SU-DHL-6 (cell line): ENCODE measurements around the gene ULBP2.

Experiments
- H2AFZ ChIP-seq: fragments of 200-600 bp; sonication (generic); 2 replicates; pipeline ENCODE4 v1.6.1; 2014; ENCODE audit warnings: low read depth, mild to moderate bottlenecking, moderate library complexity, mixed read lengths, antibody characterized with exemption, low read length; ENCODE audit not compliant: severe bottlenecking
- H3F3A ChIP-seq: fragments of 200-600 bp; shearing (Covaris generic); 2 replicates; pipeline ENCODE4 v1.6.0; 2016; ENCODE audit warnings: antibody characterized with exemption, mild to moderate bottlenecking; ENCODE audit not compliant: insufficient read depth
- H3K27ac ChIP-seq: fragments of 200-600 bp; sonication (generic); 2 replicates; pipeline ENCODE4 v1.5.1; 2016; ENCODE audit warnings: low read depth, mild to moderate bottlenecking, low read length, moderate library complexity, mixed read lengths
- H3K27me3 ChIP-seq: fragments of 200-600 bp; sonication (generic), shearing (Covaris generic); 2 replicates; pipeline ENCODE4 v1.6.0; 2014; ENCODE audit warnings: mild to moderate bottlenecking, low read length
- H3K36me3 ChIP-seq: fragments of 200-600 bp; sonication (generic); 2 replicates; pipeline ENCODE4 v1.6.1; 2014; ENCODE audit warnings: mild to moderate bottlenecking, low read length, mixed read lengths
- H3K4me2 ChIP-seq: fragments of 300-600, 200-600 bp; shearing (Covaris generic), sonication (generic); 2 replicates; pipeline ENCODE4 v1.6.0; 2014; ENCODE audit warnings: low read length, low read depth, mild to moderate bottlenecking; ENCODE audit not compliant: poor library complexity, severe bottlenecking
- H3K4me3 ChIP-seq: fragments of 200-600 bp; sonication (generic); 2 replicates; pipeline ENCODE4 v1.5.1; 2014; ENCODE audit warnings: antibody characterized with exemption, low read length, mild to moderate bottlenecking, mixed read lengths; ENCODE audit not compliant: insufficient read depth, poor library complexity, severe bottlenecking
- H3K79me2 ChIP-seq: fragments of 200-600 bp; sonication (generic); 2 replicates; pipeline ENCODE4 v1.6.1; 2014; ENCODE audit warnings: mild to moderate bottlenecking, low read length, moderate library complexity; ENCODE audit not compliant: insufficient read depth
- H3K9ac ChIP-seq: fragments of 200-600 bp; sonication (generic); 2 replicates; pipeline ENCODE4 v1.7.0; 2014; ENCODE audit warnings: mild to moderate bottlenecking, low read length
- H3K9me2 ChIP-seq: fragments of 200-600 bp; sonication (generic); replicated peaks from 2 replicates; pipeline ENCODE4 v1.6.1; 2014; ENCODE audit warnings: low read length; ENCODE audit not compliant: insufficient read depth
- H3K9me3 ChIP-seq: fragments of 200-600 bp; sonication (generic); 2 replicates; pipeline ENCODE4 v1.6.1; 2014; ENCODE audit warnings: low read length, mixed read lengths; ENCODE audit not compliant: insufficient read depth
- H4K20me1 ChIP-seq: fragments of 200-600 bp; sonication (generic); 2 replicates; pipeline ENCODE4 v1.6.1; 2014; ENCODE audit warnings: low read depth, mild to moderate bottlenecking, antibody characterized with exemption, low read length, moderate library complexity, mixed read lengths
- EZH2phosphoT487 ChIP-seq: fragments of 200-600 bp; sonication (generic), shearing (Covaris generic); conservative IDR thresholded peaks from 2 replicates; pipeline ENCODE4 v1.6.1; 2018; ENCODE audit warnings: mild to moderate bottlenecking, antibody characterized with exemption, low read length, moderate library complexity, mixed read lengths
- TF ChIP-seq, protein P1 (sequence below): fragments of 200-600 bp; sonication (generic); IDR thresholded peaks from one replicate; pipeline ENCODE4 v1.5.1; 2017; ENCODE audit warnings: antibody characterized with exemption, mild to moderate bottlenecking, low read length, moderate library complexity; ENCODE audit not compliant: insufficient read depth, poor library complexity, severe bottlenecking

The ULBP2 gene

DNA sequence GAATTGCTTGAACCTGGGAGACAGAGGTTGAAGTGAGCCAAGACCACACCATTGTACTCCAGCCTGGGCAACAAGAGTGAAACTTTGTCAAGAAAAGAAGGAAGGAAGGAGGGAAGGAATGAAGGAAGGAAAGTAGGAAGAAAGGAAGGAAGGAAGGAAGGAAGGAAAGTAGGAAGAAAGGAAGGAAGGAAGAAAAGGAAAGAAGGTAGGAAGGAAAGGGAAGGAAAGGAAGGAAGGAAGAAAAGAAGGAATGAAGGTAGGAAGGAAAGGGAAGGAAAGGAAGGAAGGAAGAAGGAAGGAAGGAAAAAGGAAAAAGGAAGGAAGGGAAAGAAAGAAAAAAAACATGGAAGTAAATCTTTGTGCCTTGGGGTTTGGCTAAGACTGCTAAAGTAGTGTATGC is 33.6 kb downstream of the ULBP2 start:
- H3K9me2 ChIP-seq = no peaks in the 10 kb centered on the region
- no peaks in the 10 kb centered on the region for H3K79me2 ChIP-seq
- H2AFZ ChIP-seq = no peak overlapping the region
- H3K4me3 ChIP-seq = no peak overlapping the region
- H3K27me3 ChIP-seq = no peaks in the 10 kb centered on the region
- H3K9me3 ChIP-seq = no peaks in the 10 kb centered on the region
- no peaks in the 10 kb centered on the region for H4K20me1 ChIP-seq
- TF ChIP-seq, protein P1, sequence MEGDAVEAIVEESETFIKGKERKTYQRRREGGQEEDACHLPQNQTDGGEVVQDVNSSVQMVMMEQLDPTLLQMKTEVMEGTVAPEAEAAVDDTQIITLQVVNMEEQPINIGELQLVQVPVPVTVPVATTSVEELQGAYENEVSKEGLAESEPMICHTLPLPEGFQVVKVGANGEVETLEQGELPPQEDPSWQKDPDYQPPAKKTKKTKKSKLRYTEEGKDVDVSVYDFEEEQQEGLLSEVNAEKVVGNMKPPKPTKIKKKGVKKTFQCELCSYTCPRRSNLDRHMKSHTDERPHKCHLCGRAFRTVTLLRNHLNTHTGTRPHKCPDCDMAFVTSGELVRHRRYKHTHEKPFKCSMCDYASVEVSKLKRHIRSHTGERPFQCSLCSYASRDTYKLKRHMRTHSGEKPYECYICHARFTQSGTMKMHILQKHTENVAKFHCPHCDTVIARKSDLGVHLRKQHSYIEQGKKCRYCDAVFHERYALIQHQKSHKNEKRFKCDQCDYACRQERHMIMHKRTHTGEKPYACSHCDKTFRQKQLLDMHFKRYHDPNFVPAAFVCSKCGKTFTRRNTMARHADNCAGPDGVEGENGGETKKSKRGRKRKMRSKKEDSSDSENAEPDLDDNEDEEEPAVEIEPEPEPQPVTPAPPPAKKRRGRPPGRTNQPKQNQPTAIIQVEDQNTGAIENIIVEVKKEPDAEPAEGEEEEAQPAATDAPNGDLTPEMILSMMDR = no peak
- TF ChIP-seq EZH2phosphoT487 = no peak
- no peak overlapping the region for H3K9ac ChIP-seq
- H3K4me2 ChIP-seq = no peak overlapping the region
- no peaks in the 10 kb centered on the region for H3F3A ChIP-seq
- H3K36me3 ChIP-seq = no peaks in the 10 kb centered on the region
- no peak overlapping the region for H3K27ac ChIP-seq

DNA sequence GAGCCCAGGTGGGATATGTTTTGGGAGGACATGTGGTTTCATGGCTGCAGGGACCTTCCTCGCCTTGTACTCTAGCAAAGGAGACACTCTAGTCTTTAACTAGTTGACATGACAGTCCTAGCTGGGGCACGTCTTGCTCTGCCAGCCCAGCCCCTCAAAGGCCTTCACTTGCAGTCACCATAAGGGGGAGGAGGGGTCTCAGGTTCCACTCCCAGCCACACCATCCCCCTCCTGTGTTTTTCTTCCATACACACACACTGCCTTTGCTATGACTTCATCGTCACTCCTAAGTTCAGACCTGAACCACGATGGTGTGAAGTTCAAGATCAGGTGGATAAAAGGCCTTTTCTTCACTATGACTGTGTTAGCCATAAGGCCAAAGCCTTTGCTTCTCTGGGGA is 35.4 kb downstream of the ULBP2 start:
- H3K27ac ChIP-seq = no peak overlapping the region
- TF ChIP-seq, protein P1 = no peak
- TF ChIP-seq EZH2phosphoT487 = no peak
- no peaks in the 10 kb centered on the region for H4K20me1 ChIP-seq
- H3K9ac ChIP-seq = no peak overlapping the region
- H3K27me3 ChIP-seq = no peaks in the 10 kb centered on the region
- H3K79me2 ChIP-seq = no peaks in the 10 kb centered on the region
- no peaks in the 10 kb centered on the region for H3K9me3 ChIP-seq
- no peak overlapping the region for H3K4me2 ChIP-seq
- H3K36me3 ChIP-seq = no peaks in the 10 kb centered on the region
- no peaks in the 10 kb centered on the region for H3K9me2 ChIP-seq
- no peak overlapping the region for H3K4me3 ChIP-seq
- H2AFZ ChIP-seq = no peak overlapping the region
- H3F3A ChIP-seq = no peaks in the 10 kb centered on the region

DNA sequence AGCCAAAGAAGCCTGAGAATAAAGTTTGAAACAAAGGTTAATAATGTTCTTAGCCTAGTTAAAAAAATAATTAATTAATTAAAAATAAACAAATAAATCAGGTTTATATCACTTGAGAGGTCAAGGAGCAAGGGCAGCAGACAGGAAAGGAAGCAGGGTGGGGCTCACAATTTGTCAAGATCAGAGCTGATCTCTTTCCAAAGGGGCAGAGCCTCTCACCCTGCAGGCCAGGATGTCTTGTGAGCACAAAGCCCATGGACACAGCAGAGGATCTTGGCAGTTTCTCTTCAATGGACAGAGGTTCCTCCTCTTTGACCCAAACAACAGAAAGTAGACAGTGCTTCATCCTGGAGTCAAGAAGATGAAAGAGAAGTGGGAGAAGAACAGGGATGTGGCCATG is 36.8 kb downstream of the ULBP2 start:
- Histone ChIP-seq H3F3A (no peaks in the 10 kb centered on the region), H3K9me3 (no peaks in the 10 kb centered on the region), H3K4me3 (no peak overlapping the region), H3K9me2 (no peaks in the 10 kb centered on the region), H3K9ac (no peak overlapping the region), H3K4me2 (no peak overlapping the region), H3K36me3 (no peaks in the 10 kb centered on the region), H3K79me2 (no peaks in the 10 kb centered on the region), H3K27me3 (no peaks in the 10 kb centered on the region), H3K27ac (no peak overlapping the region), H2AFZ (no peak overlapping the region), H4K20me1 (no peaks in the 10 kb centered on the region)
- TF ChIP-seq, protein P1 = no peak
- no peak for TF ChIP-seq EZH2phosphoT487

DNA sequence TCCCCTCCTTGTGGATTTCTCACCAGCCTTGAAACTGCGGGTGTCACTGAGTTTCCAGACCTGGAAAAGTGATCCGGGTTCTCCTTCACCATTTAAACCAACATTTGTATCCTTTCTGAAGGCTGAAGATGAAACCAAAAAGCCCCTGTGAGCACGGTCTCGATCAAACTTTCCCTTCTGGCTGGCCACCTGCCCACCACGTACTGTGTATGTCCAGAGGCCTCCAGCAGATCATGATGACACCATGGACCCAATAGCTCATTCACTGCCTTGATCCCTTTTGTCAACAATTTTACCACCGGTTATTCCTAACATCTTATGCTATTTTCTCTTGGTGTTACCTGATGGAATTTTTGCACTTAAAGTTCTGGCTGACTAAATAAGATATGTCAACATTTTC is 37.5 kb downstream of the ULBP2 start:
- H3K9ac ChIP-seq = no peak overlapping the region
- no peak overlapping the region for H2AFZ ChIP-seq
- no peaks in the 10 kb centered on the region for H3K27me3 ChIP-seq
- H3K9me3 ChIP-seq = no peaks in the 10 kb centered on the region
- H3K79me2 ChIP-seq = no peaks in the 10 kb centered on the region
- H3K36me3 ChIP-seq = no peaks in the 10 kb centered on the region
- H4K20me1 ChIP-seq = no peaks in the 10 kb centered on the region
- H3K9me2 ChIP-seq = no peaks in the 10 kb centered on the region
- no peak overlapping the region for H3K4me2 ChIP-seq
- no peak overlapping the region for H3K4me3 ChIP-seq
- H3K27ac ChIP-seq = no peak overlapping the region
- H3F3A ChIP-seq = no peaks in the 10 kb centered on the region
- TF ChIP-seq, protein P1 = no peak
- no peak for TF ChIP-seq EZH2phosphoT487
